ENCODE data around the gene MGME1.

The MGME1 gene

DNA sequence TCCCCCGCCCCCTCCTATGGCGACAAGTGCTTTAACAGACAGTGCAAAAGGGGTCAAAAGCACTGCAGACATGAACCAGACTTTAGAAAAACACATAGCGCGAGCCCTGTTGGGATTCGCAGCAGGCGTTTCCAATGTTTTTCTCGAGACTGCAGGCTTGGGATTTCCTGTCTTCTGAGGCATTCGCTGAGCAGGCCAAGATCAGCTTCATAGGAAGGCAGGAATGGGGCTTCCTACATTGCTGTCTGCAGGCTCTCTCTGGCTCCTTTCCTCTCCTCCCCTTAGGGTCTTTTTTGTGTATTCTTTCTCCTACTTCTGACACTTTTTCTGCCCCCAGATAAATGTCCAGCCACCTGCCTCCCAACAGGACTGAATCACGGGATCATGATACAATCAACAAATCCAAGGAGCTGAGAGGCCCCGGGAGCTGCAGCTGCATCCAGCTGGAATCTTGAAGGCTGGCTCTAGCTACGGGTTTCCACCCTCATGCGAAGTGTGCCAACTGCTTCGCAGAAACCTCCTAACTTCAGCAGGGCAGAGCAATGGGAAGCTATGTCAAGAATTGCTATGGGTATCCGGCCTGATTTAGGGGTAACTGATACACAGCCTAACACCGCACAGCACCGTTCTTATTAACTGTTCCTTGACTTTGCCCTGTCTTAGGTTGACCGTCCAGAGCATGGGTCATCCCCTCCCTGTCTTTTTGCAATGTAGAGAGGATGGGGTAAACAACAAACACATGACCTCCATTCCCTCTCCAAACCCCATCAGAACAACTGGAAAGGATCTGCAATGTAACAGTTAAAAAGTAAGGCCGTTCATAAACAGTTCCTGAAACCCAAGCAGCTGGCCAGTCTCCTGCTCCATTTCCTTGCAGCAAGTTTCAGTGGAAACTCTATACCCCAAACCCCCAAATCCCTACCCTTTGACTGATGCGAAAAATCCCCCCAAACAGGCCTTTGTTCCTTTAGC, 31.8 kb upstream of the MGME1 start:
- Histone ChIP-seq H2AFZ (ENCODE audit: low read length) (peak overlapping the region; percentile 15), H3K14ac (ENCODE audit: low read length) (no peak overlapping the region), H2BK5ac (ENCODE audit: low read length) (no peak overlapping the region), H3K79me1 (ENCODE audit: low read depth, low read length) (no peaks in the 10 kb centered on the region), H3K4ac (ENCODE audit: low read length) (no peak overlapping the region), H3K4me2 (ENCODE audit: insufficient read depth, low read length, poor library complexity, severe bottlenecking) (no peak overlapping the region), H2AK5ac (ENCODE audit: low read depth, low read length) (no peak overlapping the region), H3K9ac (ENCODE audit: low read depth, low read length, poor library complexity) (no peak overlapping the region), H3K4me1 (ENCODE audit: control insufficient read depth in 2 of 2, insufficient read depth in 1 of 2, low read depth in 1 of 2, low read length in 2 of 2) (peaks cover 25 to 30% of the 10 kb centered on the region in 2 donors), H3K27me3 (ENCODE audit: control insufficient read depth in 3 of 3, insufficient read depth in 3 of 3, low read depth in 1 of 3, low read length in 3 of 3) (no peaks in the 10 kb centered on the region), H2BK15ac (ENCODE audit: low read length) (no peak overlapping the region), H3K4me3 (ENCODE audit: low read length in 2 of 2) (no peak overlapping the region), H3K36me3 (replicated peaks in 1 of 2; ENCODE audit: control insufficient read depth in 2 of 2, insufficient read depth in 2 of 2, low read length in 2 of 2) (peaks cover 4 to 27% of the 10 kb centered on the region in 2 donors), H2BK12ac (ENCODE audit: low read length) (no peak overlapping the region), H2BK120ac (ENCODE audit: low read depth, low read length) (no peak overlapping the region), H3K18ac (ENCODE audit: low read length) (no peak overlapping the region), H3K9me3 (replicated peaks in 1 of 2; ENCODE audit: control insufficient read depth in 2 of 2, insufficient read depth in 1 of 2, low read depth in 1 of 2, low read length in 2 of 2) (no peaks in the 10 kb centered on the region), H4K91ac (ENCODE audit: low read depth, low read length, poor library complexity) (no peak overlapping the region), H3K27ac (replicated peaks; ENCODE audit: low read length) (no peak overlapping the region), H4K8ac (ENCODE audit: low read depth, low read length) (no peak overlapping the region), H3K23ac (ENCODE audit: low read depth, low read length, poor library complexity) (no peak overlapping the region)
- DNase-seq (ENCODE audit: low spot score) = no peak
- no CpG with 5 or more reads among the region's 19 CpGs for WGBS, 2 donors (ENCODE audit: extremely low coverage in 2 of 2, insufficient read length in 2 of 2, insufficient replicate concordance in 1 of 2)

- H3K4me3 ChIP-seq (ENCODE audit: low read length in 2 of 2) = no peak overlapping the region
- no peak overlapping the region for H2BK12ac ChIP-seq (ENCODE audit: low read length)
- no peak overlapping the region for H2BK120ac ChIP-seq (ENCODE audit: low read depth, low read length)
- no peak overlapping the region for H3K14ac ChIP-seq (ENCODE audit: low read length)
- H3K4me1 ChIP-seq (ENCODE audit: control insufficient read depth in 2 of 2, insufficient read depth in 1 of 2, low read depth in 1 of 2, low read length in 2 of 2) = peaks cover 19 to 26% of the 10 kb centered on the region in 2 donors
- H3K27me3 ChIP-seq (ENCODE audit: control insufficient read depth in 3 of 3, insufficient read depth in 3 of 3, low read depth in 1 of 3, low read length in 3 of 3) = no peaks in the 10 kb centered on the region
- no peak overlapping the region for H4K8ac ChIP-seq (ENCODE audit: low read depth, low read length)
- no peak overlapping the region for H2AK5ac ChIP-seq (ENCODE audit: low read depth, low read length)
- no peaks in the 10 kb centered on the region for H3K79me1 ChIP-seq (ENCODE audit: low read depth, low read length)
- H3K4me2 ChIP-seq (ENCODE audit: insufficient read depth, low read length, poor library complexity, severe bottlenecking) = no peak overlapping the region
- H2BK5ac ChIP-seq (ENCODE audit: low read length) = no peak overlapping the region
- H4K91ac ChIP-seq (ENCODE audit: low read depth, low read length, poor library complexity) = no peak overlapping the region
- peak; percentile 65 for DNase-seq (ENCODE audit: low spot score)
- no peak overlapping the region for H3K27ac ChIP-seq (replicated peaks; ENCODE audit: low read length)
- H3K23ac ChIP-seq (ENCODE audit: low read depth, low read length, poor library complexity) = no peak overlapping the region
- H3K9ac ChIP-seq (ENCODE audit: low read depth, low read length, poor library complexity) = no peak overlapping the region
- H3K18ac ChIP-seq (ENCODE audit: low read length) = no peak overlapping the region
- H2BK15ac ChIP-seq (ENCODE audit: low read length) = no peak overlapping the region
- no CpG with 5 or more reads among the region's 13 CpGs for WGBS, 2 donors (ENCODE audit: extremely low coverage in 2 of 2, insufficient read length in 2 of 2, insufficient replicate concordance in 1 of 2)
- no peaks in the 10 kb centered on the region for H3K9me3 ChIP-seq (replicated peaks in 1 of 2; ENCODE audit: control insufficient read depth in 2 of 2, insufficient read depth in 1 of 2, low read depth in 1 of 2, low read length in 2 of 2)
- H2AFZ ChIP-seq (ENCODE audit: low read length) = no peak overlapping the region
- H3K36me3 ChIP-seq (replicated peaks in 1 of 2; ENCODE audit: control insufficient read depth in 2 of 2, insufficient read depth in 2 of 2, low read length in 2 of 2) = peaks cover 14 to 47% of the 10 kb centered on the region in 2 donors
- no peak overlapping the region for H3K4ac ChIP-seq (ENCODE audit: low read length)
Observed at GRCh38 chr20:17938871-17939619, 29.8 kb upstream of the MGME1 start.

DNA sequence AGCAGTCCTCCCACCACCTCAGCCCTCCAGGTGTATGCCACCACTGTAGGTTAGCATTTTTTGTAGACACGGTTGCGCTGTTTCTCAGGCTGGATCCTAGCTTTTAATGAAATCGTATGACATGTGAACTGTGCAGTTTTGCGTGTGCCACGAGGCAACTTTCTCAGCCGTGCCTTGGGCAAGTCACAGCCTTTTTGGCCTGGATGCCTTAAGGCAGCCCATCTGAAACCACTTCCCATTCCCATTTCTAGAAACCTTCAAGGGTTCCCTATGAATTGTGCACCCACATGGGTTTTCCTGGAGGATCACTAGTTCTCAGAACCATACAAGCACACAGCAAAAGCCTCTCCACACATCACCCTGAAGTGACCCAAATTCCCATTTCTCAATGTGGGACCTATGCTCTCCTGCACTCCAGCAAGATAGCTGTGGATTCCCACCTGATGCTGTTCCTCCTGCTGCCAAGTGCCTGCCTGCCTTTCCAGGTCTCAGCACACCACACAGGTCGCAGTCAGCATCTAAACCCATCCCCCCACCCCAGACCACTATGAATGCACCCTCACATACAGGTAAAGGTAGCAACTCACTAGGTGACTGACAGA, 29.1 kb upstream of the MGME1 start:
- Histone ChIP-seq H2BK12ac (ENCODE audit: low read length) (no peak overlapping the region), H3K23ac (ENCODE audit: low read depth, low read length, poor library complexity) (peak overlapping the region; percentile 35), H4K91ac (ENCODE audit: low read depth, low read length, poor library complexity) (no peak overlapping the region), H3K36me3 (replicated peaks in 1 of 2; ENCODE audit: control insufficient read depth in 2 of 2, insufficient read depth in 2 of 2, low read length in 2 of 2) (peaks cover 14 to 52% of the 10 kb centered on the region in 2 donors), H2AFZ (ENCODE audit: low read length) (no peak overlapping the region), H3K9ac (ENCODE audit: low read depth, low read length, poor library complexity) (no peak overlapping the region), H2BK15ac (ENCODE audit: low read length) (no peak overlapping the region), H3K79me1 (ENCODE audit: low read depth, low read length) (no peaks in the 10 kb centered on the region), H2BK5ac (ENCODE audit: low read length) (no peak overlapping the region), H3K4ac (ENCODE audit: low read length) (no peak overlapping the region), H3K4me3 (ENCODE audit: low read length in 2 of 2) (no peak overlapping the region), H2AK5ac (ENCODE audit: low read depth, low read length) (no peak overlapping the region), H3K4me1 (ENCODE audit: control insufficient read depth in 2 of 2, insufficient read depth in 1 of 2, low read depth in 1 of 2, low read length in 2 of 2) (peaks cover 14 to 20% of the 10 kb centered on the region in 2 donors), H3K27ac (replicated peaks; ENCODE audit: low read length) (peak overlapping the region; percentile 6), H3K14ac (ENCODE audit: low read length) (no peak overlapping the region), H3K27me3 (ENCODE audit: control insufficient read depth in 3 of 3, insufficient read depth in 3 of 3, low read depth in 1 of 3, low read length in 3 of 3) (no peaks in the 10 kb centered on the region), H2BK120ac (ENCODE audit: low read depth, low read length) (no peak overlapping the region), H3K18ac (ENCODE audit: low read length) (no peak overlapping the region), H4K8ac (ENCODE audit: low read depth, low read length) (no peak overlapping the region), H3K9me3 (replicated peaks in 1 of 2; ENCODE audit: control insufficient read depth in 2 of 2, insufficient read depth in 1 of 2, low read depth in 1 of 2, low read length in 2 of 2) (no peaks in the 10 kb centered on the region), H3K4me2 (ENCODE audit: insufficient read depth, low read length, poor library complexity, severe bottlenecking) (no peak overlapping the region)
- no CpG with 5 or more reads among the region's 7 CpGs for WGBS, 2 donors (ENCODE audit: extremely low coverage in 2 of 2, insufficient read length in 2 of 2, insufficient replicate concordance in 1 of 2)
- no peak for DNase-seq (ENCODE audit: low spot score)
